ENCODE measurements around the gene HOMER2.

GRCh38 chr15:82850731-82851130 is 101.8 kb downstream of the HOMER2 start:
- TF ChIP-seq CTCF (conservative IDR thresholded peaks at IDR 0.05) = no peak
- TF ChIP-seq ZFX (IDR thresholded peaks at IDR 0.05) = no peak

Data from C4-2B (cell line).